D341Med (cell line): ENCODE data around the gene E4F1.
A peak's percentile ranks its signal among the peaks of the same experiment; 100 is the strongest.
"Not testable (repeated sequence)": the region's sequence is repeated elsewhere in the genome, so short reads cannot be mapped to it uniquely, and the experiment has no call there.

ENCODE experiments used
- DNase-seq: peaks from one replicate; pipeline ENCODE4 v3.0.0; 2012; ENCODE audit warnings: low spot score

The E4F1 gene

GRCh38 chr16:2244926-2245795 lies 21.8 kb downstream of the E4F1 start:
- peak; percentile 17 for DNase-seq

- peak; percentile 60 for DNase-seq
Measured at GRCh38 chr16:2246301-2246885, 23.0 kb downstream of the E4F1 start.

- DNase-seq: no peak
Measured at GRCh38 chr16:2250652-2251295, 27.4 kb downstream of the E4F1 start.

DNA sequence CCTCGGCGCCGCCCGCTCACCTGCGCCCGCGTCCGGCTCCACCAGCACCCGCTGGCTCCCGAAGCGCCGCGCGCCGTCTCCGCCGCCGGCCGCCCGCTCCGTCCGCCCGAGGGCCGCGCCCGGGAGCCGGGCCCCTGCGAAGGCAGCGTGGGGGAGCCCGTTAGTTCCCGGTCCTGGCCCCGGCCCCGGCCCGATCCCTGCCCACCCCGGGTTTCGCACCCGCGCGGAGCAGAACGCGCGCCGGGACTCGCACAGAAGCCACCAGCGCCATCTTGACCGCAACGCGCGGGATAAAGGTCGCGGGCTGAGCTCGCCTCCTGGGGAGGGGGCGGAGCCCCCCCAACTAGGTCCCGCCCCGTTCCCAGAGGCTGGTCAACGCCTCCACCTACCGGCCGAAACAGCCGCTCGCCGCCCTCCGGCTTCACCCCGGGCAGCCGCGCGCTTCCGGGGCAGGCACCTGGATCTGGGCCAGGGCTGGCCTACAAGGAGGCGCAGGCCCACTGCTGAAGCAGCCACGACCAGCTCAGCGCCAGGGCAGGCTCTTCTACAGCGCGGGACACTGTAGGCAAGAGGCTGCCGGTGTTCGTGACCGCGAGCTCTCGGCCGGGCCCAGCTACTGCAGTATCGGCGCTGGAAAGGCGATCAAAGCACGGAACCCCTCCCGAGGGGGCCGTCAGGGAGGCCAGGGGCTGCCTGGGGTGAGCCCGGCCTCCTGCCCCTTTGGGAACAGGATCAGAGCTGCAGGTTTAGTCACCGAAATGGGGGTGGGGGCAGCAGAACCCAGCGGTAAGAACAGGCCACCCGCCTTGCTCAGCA lies 28.1 kb downstream of the E4F1 start, which contains the start of gene ECI1:
Gene ECI1, minus strand, starts transcription at position 292 of the 816 bp plus-strand sequence. Its CDS starts 21 bp downstream, at position 271.
- peak; percentile 97 for DNase-seq

GRCh38 chr16:2252806-2253148 lies 29.4 kb downstream of the E4F1 start:
- DNase-seq: no peak

- no peak for DNase-seq
Measured at GRCh38 chr16:2253293-2253692, 29.9 kb downstream of the E4F1 start.

GRCh38 chr16:2256531-2257140 lies 33.2 kb downstream of the E4F1 start:
- peak; percentile 2 for DNase-seq

DNA sequence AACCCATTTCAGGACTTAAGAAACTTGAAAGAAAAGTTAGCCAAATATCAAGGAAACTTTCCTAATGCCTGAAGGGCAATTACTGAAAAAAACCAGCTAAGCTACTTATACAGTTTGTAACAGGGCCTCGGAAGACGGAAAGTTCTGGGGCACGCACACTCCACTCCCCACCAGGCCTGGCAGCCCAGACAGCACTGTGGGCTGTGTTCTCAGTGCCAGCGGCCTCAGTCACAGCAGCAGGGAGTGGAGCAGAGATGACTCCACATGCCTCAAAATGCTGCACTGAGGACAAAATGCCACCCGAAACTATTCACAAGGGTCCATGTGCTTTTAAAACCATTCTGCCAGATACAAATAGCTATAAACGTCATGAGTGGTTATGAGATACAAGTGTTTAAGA lies 34.3 kb downstream of the E4F1 start:
- peak; percentile 5 for DNase-seq

DNA sequence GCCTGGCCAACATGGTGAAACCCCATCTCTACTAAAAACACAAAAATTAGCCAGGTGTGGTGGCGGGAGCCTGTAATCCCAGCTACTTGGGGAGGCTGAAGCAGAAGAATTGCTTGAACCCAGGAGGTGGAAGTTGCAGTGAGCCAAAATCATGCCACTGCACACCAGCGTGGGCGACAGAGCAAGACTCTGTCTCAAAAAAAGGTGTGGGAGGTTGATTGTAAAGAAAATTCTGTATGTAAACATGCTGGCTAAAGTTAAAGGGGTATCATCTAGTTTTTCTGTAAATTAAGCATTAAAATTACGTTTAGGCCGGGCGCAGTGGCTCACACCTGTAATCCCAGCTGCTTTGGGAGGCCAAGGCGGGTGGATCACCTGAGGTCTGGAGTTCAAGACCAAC lies 35.1 kb downstream of the E4F1 start:
- DNase-seq: not testable (repeated sequence)

DNA sequence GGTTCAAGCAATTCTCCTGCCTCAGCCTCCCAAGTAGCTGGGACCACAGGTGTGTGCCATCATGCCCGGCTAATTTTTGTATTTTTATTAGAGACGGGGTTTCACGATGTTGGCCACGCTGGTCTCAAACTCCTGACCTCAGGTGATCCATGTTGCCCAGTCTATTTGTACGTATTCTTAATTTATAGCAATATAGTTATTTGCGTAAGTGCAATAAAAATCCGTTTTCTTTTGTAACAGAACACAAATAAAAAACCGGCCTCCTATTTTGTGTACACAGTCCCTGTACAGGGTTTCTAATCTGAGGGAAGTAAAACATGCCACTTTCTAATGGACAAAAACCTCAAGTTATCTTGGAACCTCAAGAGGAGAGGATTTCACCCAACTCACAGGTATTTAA lies 36.9 kb downstream of the E4F1 start:
- no peak for DNase-seq

GRCh38 chr16:2263026-2263425 lies 39.6 kb downstream of the E4F1 start:
- not testable (repeated sequence) for DNase-seq

GRCh38 chr16:2266887-2267286 lies 43.5 kb downstream of the E4F1 start:
- DNase-seq: not testable (repeated sequence)

DNA sequence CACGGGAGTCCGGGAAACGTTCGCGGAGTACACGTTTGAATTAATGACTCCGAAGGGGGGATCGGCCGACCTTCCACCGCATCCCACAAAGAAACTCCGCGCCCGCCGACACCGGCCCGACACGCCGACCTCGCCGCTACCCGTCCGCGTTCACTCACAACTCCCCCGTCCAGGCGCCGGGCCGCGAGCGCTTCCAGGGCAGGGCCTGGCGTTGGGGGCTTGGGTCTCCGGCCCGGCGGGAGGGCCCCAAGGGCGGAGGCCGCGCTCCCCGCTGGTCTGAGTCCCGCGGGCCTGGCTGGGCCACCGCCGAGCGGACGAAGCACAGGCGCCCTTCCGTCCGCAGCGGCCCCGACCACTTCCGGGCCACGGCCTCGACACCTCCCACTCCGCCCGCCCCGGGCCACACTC lies 44.1 kb downstream of the E4F1 start:
- DNase-seq: not testable (repeated sequence)

- peak; percentile 98 for DNase-seq
Measured at GRCh38 chr16:2267913-2268666, 44.7 kb downstream of the E4F1 start, which contains the start of gene RNPS1. RNPS1 (minus strand) TSS chr16:2268126; CDS start chr16:2264643, 3,483 bp downstream.

DNA sequence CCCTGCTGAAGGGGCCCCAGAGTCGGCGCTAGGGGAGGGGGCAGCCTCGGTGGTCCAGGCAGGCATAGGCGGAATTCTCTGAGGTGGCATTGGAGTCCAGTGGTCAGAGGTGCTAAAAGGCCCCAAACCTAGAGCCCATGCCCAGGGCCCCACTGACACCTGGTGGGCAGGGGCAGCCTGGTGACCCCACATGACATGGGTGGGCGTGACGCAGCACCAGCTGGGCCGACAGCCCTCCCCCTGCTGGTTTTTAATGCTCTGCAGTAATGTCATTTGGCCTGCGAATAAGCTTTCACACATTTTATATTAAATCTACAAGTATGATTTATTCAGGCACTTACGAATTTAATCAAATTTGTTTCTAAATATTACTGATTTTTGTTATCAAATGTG lies 46.7 kb downstream of the E4F1 start:
- peak; percentile 38 for DNase-seq

- peak; percentile 20 for DNase-seq
Measured at GRCh38 chr16:2270588-2271470, 47.4 kb downstream of the E4F1 start.

DNA sequence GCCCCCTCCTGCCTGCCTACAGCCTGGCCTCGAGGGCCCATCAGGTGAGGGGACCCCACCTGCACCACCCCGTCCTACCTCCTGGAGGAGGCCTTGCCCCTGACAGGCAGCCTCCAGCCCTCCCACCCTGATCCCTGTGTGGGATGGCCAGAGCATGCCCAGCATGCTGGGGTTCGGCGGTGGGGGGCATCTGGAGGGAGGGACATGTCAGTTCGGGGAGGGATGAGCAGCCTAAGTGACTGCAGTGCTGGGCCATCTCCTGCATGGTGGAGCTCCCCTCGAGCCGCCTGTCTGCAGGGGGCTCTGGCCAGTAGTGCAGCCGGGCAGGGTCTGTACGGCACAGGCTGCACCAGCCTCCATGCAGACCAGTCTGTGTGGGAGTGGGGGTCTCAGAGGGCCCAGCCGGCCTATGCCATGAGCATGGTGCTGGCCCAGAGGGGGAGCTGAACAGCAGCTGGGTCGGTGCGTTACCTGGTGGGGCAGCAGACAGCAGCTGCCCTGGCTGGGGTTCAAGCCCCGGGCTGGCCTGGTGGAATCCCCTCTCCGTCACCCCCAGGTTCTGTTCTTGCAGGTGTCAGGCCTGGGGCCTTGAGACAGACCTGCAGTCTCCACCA lies 48.6 kb downstream of the E4F1 start:
- peak; percentile 21 for DNase-seq

DNA sequence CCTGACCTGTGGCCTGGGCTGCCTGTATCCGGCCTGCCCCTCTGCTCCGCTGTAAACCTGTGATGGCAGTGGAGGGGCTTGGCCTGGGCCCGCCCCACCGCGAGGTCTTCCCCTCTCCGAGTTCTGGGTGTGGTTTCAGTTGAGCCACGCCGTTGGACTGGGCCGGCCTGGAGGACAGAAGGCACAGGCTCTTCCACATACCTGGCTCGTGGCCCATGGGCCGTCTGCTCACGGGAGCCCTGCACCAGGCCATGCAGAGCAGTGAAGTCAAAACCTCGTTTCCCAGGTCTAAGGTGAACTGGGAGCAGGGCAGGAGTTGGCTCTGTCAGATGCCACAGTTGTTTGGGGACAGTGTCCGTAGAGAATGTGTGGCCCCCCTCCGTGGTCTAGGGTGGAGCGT lies 50.1 kb downstream of the E4F1 start:
- no peak for DNase-seq

- no peak for DNase-seq
Measured at GRCh38 chr16:2273931-2274330, 50.5 kb downstream of the E4F1 start.
